ENCODE results near the gene SPTBN4.

The SPTBN4 gene

GRCh38 chr19:40571831-40572495 lies 105.2 kb downstream of the SPTBN4 start:
- Histone ChIP-seq H4K20me1 (ENCODE audit: insufficient read depth, low read length) (no peaks in the 10 kb centered on the region), H3K4me3 (ENCODE audit: low read depth, low read length, poor library complexity, severe bottlenecking) (no peak overlapping the region), H3K9me2 (ENCODE audit: low read depth, low read length) (no peaks in the 10 kb centered on the region), H3K9ac (ENCODE audit: low read length) (no peak overlapping the region), H3K9me3 (ENCODE audit: low read length) (no peaks in the 10 kb centered on the region), H3K4me2 (ENCODE audit: low read length) (no peak overlapping the region), H3K4me1 (ENCODE audit: insufficient read depth, low read length, severe bottlenecking) (peaks cover 19% of the 10 kb centered on the region), H3K79me2 (ENCODE audit: insufficient read depth, low read length) (no peaks in the 10 kb centered on the region), H2AFZ (ENCODE audit: low read length) (no peak overlapping the region), H3K27ac (ENCODE audit: low read depth, low read length, poor library complexity, severe bottlenecking) (no peak overlapping the region), H3F3A (ENCODE audit: insufficient read depth, low read length) (no peaks in the 10 kb centered on the region), H3K27me3 (ENCODE audit: insufficient read depth, low read length) (no peaks in the 10 kb centered on the region), H3K36me3 (ENCODE audit: insufficient read depth, low read length) (no peaks in the 10 kb centered on the region)
- TF ChIP-seq, protein P1, sequence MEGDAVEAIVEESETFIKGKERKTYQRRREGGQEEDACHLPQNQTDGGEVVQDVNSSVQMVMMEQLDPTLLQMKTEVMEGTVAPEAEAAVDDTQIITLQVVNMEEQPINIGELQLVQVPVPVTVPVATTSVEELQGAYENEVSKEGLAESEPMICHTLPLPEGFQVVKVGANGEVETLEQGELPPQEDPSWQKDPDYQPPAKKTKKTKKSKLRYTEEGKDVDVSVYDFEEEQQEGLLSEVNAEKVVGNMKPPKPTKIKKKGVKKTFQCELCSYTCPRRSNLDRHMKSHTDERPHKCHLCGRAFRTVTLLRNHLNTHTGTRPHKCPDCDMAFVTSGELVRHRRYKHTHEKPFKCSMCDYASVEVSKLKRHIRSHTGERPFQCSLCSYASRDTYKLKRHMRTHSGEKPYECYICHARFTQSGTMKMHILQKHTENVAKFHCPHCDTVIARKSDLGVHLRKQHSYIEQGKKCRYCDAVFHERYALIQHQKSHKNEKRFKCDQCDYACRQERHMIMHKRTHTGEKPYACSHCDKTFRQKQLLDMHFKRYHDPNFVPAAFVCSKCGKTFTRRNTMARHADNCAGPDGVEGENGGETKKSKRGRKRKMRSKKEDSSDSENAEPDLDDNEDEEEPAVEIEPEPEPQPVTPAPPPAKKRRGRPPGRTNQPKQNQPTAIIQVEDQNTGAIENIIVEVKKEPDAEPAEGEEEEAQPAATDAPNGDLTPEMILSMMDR (IDR thresholded peaks at IDR 0.05; ENCODE audit: low read length): no peak
- TF ChIP-seq EZH2 (IDR thresholded peaks at IDR 0.05; ENCODE audit: borderline replicate concordance, low read length): no peak

DNA sequence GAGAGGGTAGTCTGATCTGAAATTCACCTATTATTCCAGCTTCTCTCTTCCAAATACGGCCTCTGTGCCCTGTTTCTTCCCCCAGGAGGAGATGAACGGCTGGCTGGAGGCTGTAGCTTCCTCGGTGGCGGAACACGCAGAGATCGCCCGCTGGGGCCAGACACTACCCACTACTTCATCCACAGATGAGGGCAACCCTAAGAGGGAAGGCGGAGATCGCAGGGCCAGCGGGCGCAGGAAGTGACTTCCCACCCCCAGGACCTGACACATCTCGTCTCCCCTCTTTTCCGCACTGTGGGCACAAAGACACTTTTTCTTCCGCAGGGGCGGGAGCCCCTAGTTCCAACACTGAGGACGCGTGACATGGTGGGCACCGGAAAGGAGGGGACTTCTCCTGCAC lies 108.5 kb downstream of the SPTBN4 start:
- Histone ChIP-seq H3K4me2 (ENCODE audit: low read length) (no peak overlapping the region), H3K27me3 (ENCODE audit: insufficient read depth, low read length) (no peaks in the 10 kb centered on the region), H3F3A (ENCODE audit: insufficient read depth, low read length) (no peaks in the 10 kb centered on the region), H3K27ac (ENCODE audit: low read depth, low read length, poor library complexity, severe bottlenecking) (no peak overlapping the region), H3K4me3 (ENCODE audit: low read depth, low read length, poor library complexity, severe bottlenecking) (no peak overlapping the region), H3K9me2 (ENCODE audit: low read depth, low read length) (no peaks in the 10 kb centered on the region), H4K20me1 (ENCODE audit: insufficient read depth, low read length) (no peaks in the 10 kb centered on the region), H3K9me3 (ENCODE audit: low read length) (no peaks in the 10 kb centered on the region), H3K36me3 (ENCODE audit: insufficient read depth, low read length) (peaks cover 14% of the 10 kb centered on the region), H3K9ac (ENCODE audit: low read length) (no peak overlapping the region), H2AFZ (ENCODE audit: low read length) (no peak overlapping the region), H3K79me2 (ENCODE audit: insufficient read depth, low read length) (no peaks in the 10 kb centered on the region), H3K4me1 (ENCODE audit: insufficient read depth, low read length, severe bottlenecking) (peaks cover 28% of the 10 kb centered on the region)
- no peak for TF ChIP-seq EZH2 (IDR thresholded peaks at IDR 0.05; ENCODE audit: borderline replicate concordance, low read length)
- TF ChIP-seq, protein P1 (IDR thresholded peaks at IDR 0.05; ENCODE audit: low read length): no peak

DNA sequence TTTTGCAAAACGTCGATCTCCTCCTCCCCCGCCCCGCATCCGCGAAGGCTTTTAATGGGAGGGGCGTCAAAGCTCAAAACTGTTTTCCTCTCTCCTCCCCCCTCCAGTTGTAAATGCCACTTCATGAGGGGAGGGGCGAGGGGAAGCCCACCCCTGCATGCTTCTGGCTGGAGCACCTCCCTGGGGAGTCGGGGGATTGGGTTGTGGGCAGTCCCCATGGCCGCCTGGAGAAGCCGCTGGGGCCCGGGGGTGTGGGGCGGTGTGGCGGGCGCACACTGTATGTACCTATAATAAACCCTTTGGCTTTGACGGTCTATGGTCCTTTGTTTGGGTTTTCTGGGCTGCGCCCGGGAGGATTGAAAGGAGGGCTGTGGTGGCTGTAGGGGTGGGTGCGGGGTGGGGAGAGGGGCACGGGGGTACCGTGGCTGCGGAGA lies 109.4 kb downstream of the SPTBN4 start:
- H3K27ac ChIP-seq (ENCODE audit: low read depth, low read length, poor library complexity, severe bottlenecking): peak overlapping the region; percentile 32

More for the DNA sequence above, 109.4 kb downstream of the SPTBN4 start:
- no peaks in the 10 kb centered on the region for H3K79me2 ChIP-seq (ENCODE audit: insufficient read depth, low read length)
- H3K9me2 ChIP-seq (ENCODE audit: low read depth, low read length): no peaks in the 10 kb centered on the region
- peaks cover 23% of the 10 kb centered on the region for H3K36me3 ChIP-seq (ENCODE audit: insufficient read depth, low read length)
- peak overlapping the region; percentile 65 for H3K9ac ChIP-seq (ENCODE audit: low read length)
- H3F3A ChIP-seq (ENCODE audit: insufficient read depth, low read length): no peaks in the 10 kb centered on the region
- H3K27me3 ChIP-seq (ENCODE audit: insufficient read depth, low read length): no peaks in the 10 kb centered on the region
- TF ChIP-seq, protein P1 (IDR thresholded peaks at IDR 0.05; ENCODE audit: low read length): no peak
- no peak for TF ChIP-seq EZH2 (IDR thresholded peaks at IDR 0.05; ENCODE audit: borderline replicate concordance, low read length)
- H3K9me3 ChIP-seq (ENCODE audit: low read length): no peaks in the 10 kb centered on the region
- peak overlapping the region; percentile 23; the same call in 1 of the 2 replicates for H2AFZ ChIP-seq (ENCODE audit: low read length)
- peak overlapping the region; percentile 93 for H3K4me3 ChIP-seq (ENCODE audit: low read depth, low read length, poor library complexity, severe bottlenecking)
- no peaks in the 10 kb centered on the region for H4K20me1 ChIP-seq (ENCODE audit: insufficient read depth, low read length)
- H3K4me1 ChIP-seq (ENCODE audit: insufficient read depth, low read length, severe bottlenecking): peaks cover 25% of the 10 kb centered on the region
- H3K4me2 ChIP-seq (ENCODE audit: low read length): peak overlapping the region; percentile 94

Data from OCI-LY1 (cell line).